ENCODE measurements around the gene SCYGR4.

DNA sequence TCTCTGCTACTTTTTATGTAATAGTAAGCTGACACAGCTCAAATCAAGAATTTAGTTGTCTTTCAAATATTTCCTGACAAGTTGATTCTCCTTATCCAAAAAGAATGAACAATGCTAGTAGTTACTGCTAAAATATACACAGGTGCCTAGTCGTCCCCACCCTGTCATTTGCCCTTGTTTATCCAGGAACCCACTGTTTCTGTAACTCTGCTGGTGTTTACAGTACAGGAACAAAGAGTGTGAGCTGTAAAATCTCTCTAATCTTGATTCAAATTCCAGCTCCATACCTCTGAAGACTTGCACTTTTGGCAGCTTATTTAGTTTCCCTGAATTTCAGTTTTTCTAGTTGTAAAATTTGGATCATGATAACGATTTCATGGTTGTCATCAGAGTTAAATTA, 39.7 kb upstream of the SCYGR4 start:
- TF ChIP-seq, protein P1, sequence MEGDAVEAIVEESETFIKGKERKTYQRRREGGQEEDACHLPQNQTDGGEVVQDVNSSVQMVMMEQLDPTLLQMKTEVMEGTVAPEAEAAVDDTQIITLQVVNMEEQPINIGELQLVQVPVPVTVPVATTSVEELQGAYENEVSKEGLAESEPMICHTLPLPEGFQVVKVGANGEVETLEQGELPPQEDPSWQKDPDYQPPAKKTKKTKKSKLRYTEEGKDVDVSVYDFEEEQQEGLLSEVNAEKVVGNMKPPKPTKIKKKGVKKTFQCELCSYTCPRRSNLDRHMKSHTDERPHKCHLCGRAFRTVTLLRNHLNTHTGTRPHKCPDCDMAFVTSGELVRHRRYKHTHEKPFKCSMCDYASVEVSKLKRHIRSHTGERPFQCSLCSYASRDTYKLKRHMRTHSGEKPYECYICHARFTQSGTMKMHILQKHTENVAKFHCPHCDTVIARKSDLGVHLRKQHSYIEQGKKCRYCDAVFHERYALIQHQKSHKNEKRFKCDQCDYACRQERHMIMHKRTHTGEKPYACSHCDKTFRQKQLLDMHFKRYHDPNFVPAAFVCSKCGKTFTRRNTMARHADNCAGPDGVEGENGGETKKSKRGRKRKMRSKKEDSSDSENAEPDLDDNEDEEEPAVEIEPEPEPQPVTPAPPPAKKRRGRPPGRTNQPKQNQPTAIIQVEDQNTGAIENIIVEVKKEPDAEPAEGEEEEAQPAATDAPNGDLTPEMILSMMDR (IDR thresholded peaks at IDR 0.05; ENCODE audit: low read depth, low read length, poor library complexity, severe bottlenecking) = no peak
- TF ChIP-seq EZH2phosphoT487 (IDR thresholded peaks at IDR 0.05; ENCODE audit: borderline replicate concordance, low read length) = no peak
